Stimulated activated CD8-positive, alpha-beta memory T cell treated with anti-CD3 and anti-CD28 coated beads, Interleukin-12 subunit alpha, Interleukin-12 subunit beta, amount 100 ng/mL, for 4 hours (primary cell): ENCODE data around the gene INO80D.
"Not testable (repeated sequence)": the region's sequence is repeated elsewhere in the genome, so short reads cannot be mapped to it uniquely, and the experiment has no call there.

ENCODE experiments used
- DNase-seq: peaks from one replicate; pipeline ENCODE4 v3.0.0-alpha.2; 2020; ENCODE audit warnings: low read depth

INO80D gene

GRCh38 chr2:205977699-205978098 lies 108.3 kb downstream of the INO80D start:
- DNase-seq: not testable (repeated sequence)

- not testable (repeated sequence) for DNase-seq
These were observed 108.9 kb downstream of the INO80D start for GRCh38 chr2:205976934-205977659.

GRCh38 chr2:205976120-205976814 lies 109.7 kb downstream of the INO80D start:
- DNase-seq: no peak

- no peak for DNase-seq
These were observed 110.7 kb downstream of the INO80D start for GRCh38 chr2:205975082-205975949.

GRCh38 chr2:205972113-205972512 lies 113.9 kb downstream of the INO80D start:
- DNase-seq: no peak

- no peak for DNase-seq
These were observed 115.6 kb downstream of the INO80D start for GRCh38 chr2:205970348-205970747.

GRCh38 chr2:205969584-205969983 lies 116.4 kb downstream of the INO80D start:
- no peak for DNase-seq

GRCh38 chr2:205967391-205968075 lies 118.4 kb downstream of the INO80D start:
- DNase-seq: no peak

- no peak for DNase-seq
These were observed 120.3 kb downstream of the INO80D start for GRCh38 chr2:205965707-205966106.

GRCh38 chr2:205964111-205964761 lies 121.7 kb downstream of the INO80D start:
- no peak for DNase-seq

- DNase-seq: no peak
These were observed 126.5 kb downstream of the INO80D start for GRCh38 chr2:205959521-205959920.

- no peak for DNase-seq
These were observed 128.4 kb downstream of the INO80D start for GRCh38 chr2:205957452-205958154.

GRCh38 chr2:205954707-205955106 lies 131.3 kb downstream of the INO80D start:
- no peak for DNase-seq

- DNase-seq: no peak
These were observed 133.7 kb downstream of the INO80D start for GRCh38 chr2:205952282-205952681.

GRCh38 chr2:205948883-205949282 lies 137.1 kb downstream of the INO80D start:
- DNase-seq: no peak

- DNase-seq: no peak
These were observed 137.5 kb downstream of the INO80D start for GRCh38 chr2:205948496-205948837.

GRCh38 chr2:205947621-205948495 lies 138.1 kb downstream of the INO80D start:
- DNase-seq: no peak

- DNase-seq: no peak
These were observed 139.7 kb downstream of the INO80D start for GRCh38 chr2:205946226-205946625.
